ENCODE results near the gene PPFIBP2.
A peak's percentile ranks its signal among the peaks of the same experiment; 100 is the strongest.

The PPFIBP2 gene

DNA sequence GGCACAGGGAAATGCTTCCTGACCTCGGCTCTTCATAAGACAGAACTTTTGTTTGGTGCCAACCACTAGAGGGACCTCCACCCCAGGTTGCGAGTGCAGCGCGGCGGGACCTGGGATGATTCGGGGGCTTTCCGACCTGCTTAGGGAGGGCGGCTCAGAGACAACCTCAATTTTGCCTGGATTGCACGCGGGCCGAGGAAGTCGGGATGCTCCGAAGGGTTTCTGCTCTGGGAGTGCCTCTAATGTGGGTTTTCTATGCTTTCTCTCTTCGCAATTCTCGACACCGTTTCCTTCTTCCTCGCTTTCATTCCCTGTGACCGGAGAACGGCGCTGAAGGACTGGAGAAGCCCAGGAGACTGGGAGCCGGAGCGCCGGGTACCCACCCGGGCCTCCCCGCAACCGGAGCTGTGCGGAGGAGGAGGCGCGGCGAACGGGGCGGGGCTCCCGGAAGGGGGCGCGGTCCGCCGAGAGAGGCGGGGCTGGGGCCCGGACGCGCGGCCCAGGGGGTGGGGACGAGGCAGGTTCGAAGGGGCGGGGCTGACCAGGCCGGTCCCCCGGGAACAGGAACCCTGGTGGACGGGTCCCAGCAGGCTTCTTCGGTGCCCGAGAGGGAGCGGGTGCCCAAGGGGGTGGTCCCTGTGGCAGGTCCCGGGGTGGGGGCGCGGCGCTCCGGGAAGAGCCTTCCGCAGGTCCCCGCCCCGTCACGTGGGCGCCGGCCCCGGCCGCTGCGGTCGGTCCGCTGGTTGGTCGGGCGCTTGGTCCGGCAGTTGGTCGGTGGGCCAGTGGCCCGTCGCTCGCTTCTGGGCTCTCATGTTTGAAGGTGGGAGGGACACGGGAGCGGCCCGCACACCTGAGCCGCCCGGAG lies at the start of gene PPFIBP2:
Gene PPFIBP2, plus strand, starts transcription at position 766 of the 865 bp plus-strand sequence. CDS start 35,477 bp downstream, outside the sequence.
- peak; percentile 72 for DNase-seq

DNA sequence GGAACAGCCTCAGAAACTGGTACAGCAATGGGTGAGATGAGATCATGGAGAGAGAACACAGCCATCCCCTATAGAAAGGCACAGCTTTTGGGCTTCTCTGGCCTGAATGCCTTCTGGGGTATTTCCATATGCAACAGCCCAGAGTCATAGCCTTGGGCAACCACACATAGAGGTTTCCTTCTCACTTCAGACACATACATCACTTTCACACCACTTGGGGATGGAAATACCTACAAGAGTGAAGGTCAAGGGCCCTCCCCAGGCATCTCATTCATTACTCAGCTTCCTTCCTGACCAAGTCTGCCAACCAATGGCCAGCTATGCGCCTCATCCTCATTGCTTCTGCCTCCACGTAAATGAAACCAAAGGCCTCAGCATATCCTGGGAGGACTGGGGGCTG lies 46.1 kb upstream of the PPFIBP2 start:
- no peak for DNase-seq

GRCh38 chr11:7469351-7469865 lies 44.4 kb upstream of the PPFIBP2 start:
- DNase-seq = no peak

DNA sequence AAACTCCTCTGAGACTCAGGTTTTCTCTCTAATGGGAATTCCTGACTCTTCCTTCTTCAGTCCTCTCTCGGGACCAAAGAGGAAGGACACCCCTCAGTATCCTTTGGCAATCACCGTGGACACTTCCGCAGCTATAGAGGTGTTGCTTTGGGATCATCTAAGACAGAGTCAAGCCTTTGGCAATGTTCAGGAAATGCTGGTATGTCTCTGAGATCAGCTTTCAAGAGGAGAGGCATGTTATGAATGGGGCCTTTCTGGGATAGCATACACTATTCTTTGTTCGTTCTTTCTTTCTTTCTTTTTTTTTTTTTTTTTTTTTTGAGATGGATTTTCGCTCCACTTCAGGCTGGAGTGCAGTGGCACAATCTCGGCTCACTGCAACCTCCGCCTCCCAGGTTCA lies 42.7 kb upstream of the PPFIBP2 start:
- no peak for DNase-seq

- DNase-seq = no peak
Observed at GRCh38 chr11:7473717-7474116, 40.1 kb upstream of the PPFIBP2 start.

DNA sequence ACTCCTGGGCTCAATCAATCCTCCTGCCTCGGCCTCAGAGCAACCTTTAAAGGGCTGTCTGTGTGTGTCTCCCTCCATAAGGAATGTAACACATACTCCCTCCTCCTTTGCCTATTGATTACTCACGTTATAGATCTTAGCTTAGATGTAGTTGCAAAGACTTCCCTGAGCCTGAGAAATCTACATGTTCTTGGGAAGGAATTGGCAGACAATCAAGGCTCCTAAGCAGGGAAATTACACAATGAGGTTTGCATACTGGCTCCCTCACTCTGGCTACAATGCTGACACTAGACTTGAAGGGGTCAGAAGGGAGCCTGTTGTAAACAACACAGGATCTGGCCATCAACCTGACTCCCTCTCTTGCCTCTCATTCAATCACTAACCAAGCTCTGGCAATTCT lies 33.7 kb upstream of the PPFIBP2 start:
- DNase-seq = no peak

DNA sequence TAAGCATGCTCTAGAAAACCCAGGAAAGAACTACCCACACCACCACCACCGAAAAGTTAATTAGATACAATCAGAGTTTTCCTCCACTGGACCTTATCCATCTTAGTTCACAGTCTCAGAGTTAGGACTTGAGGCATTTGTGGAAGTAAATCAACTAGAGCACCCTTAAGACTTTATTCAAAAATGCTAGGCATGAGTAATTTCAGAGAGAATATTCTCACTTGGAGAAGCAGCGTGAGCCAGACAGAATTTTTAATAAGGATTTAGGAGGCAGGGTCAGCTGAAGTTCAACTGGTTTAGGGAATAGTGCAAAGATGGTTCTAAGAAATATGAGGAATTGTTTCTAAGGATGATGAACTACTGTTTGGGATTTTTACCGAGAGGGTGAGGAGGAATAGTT lies 29.7 kb upstream of the PPFIBP2 start:
- no peak for DNase-seq

GRCh38 chr11:7484645-7485044 lies 29.2 kb upstream of the PPFIBP2 start:
- no peak for DNase-seq

DNA sequence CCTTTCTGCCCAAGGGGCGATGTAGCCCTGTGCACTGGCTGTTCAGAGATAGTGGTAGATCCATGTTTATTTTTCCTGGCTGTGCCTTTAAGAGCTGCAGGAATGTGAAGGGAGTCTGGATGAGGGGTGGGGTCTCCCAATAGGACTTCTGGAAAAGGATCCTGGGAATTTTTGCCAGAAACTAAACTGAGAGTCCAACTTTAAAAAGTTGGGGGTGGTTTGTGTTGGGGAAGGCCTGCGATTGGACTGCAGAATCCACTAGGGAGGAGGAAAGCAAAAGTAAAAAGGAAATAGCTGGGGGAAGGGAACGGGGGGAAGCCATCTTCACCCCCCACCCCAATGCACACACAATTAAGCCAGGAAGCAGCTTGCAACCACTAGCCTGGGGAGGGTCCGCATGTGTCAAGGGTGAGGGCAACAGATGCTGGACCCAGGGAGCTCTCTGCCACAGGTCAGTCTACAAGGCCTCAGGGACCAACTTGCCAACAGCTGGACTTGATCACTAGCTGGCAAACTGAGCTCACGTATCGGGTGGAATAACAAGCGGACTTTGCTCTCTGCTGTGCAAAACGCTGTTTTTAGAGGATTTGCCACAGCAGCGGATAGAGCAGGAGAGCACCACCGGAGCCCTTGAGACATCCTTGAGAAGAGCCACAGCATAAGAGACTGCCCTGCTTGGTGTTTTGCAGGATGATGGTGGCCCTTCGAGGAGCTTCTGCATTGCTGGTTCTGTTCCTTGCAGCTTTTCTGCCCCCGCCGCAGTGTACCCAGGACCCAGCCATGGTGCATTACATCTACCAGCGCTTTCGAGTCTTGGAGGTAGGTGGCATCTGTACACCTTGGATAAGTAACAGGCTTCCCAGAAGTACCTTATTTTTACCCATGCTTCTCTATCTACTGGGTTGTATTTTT lies 28.4 kb upstream of the PPFIBP2 start, which contains the start of gene OLFML1:
Gene OLFML1, plus strand, starts transcription at position 321 of the 912 bp plus-strand sequence. Its CDS starts 370 bp downstream, at position 691.
- no peak for DNase-seq

DNA sequence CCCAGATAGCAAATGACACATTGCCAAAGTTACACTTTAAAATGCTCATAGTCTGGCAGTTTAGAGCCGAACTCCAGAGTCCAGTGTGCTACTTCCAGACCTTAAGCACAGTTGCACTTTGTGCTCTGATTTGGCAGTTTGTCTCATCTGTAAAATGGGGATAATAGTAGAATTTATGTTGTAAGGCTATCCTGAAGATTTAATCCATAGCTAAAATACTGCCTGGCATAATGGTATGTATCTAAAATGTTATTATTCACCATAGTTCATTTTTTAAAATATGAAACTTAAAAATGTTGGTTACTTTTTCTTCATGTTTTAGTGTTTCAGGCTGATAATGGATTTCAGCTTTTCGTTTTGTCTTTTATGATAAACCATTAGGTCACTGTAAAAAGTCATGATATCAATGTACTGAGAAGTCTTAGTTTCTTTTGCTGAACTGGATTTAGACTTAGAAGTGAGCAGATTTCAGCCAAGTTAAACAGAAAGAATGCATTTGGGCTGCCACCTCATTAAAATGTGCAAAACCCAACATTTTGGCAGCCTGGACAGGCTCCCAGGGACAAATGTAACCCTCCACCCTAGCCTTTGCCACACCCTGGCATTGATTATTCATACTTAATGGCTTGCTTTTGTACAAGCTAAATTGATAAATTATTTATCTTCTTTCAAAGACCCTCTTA lies 27.6 kb upstream of the PPFIBP2 start:
- DNase-seq = no peak

DNA sequence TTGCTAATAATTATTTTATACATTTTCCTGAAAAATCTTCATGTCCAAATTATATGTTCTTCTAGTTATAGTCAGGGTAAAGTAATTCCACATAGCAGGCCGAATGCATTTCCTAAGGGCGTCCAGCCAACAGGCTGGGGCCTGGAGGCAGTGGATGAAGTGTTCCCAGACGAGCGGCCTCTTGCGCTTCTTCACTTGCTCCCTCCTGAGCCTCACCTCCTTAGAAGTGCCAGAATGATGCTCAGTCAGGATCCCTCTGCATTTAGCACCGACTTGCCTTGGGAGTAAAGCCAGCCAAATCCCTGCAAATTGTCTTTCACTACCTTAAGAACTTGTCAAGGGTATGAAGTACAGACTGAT lies 27.0 kb upstream of the PPFIBP2 start:
- no peak for DNase-seq

DNA sequence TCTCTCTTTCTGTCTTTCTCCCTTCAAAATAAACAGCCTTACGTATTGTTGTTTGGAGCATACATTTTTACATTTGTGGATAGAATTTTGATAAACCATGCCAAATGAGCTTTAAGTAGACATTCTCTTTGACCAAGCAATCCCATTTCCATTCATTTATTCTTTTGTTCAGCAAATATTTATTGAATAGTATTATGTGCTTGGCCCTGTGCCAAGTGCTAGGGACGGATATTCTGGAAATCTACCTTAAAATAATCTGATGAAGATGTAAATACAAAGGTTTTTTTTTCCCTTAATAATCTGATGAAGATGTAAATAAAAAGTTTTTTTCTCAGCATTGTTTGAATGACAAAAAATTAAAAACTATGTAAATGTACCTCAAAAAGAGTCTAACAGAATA lies 26.4 kb upstream of the PPFIBP2 start:
- DNase-seq = no peak

GRCh38 chr11:7488681-7489080 lies 25.1 kb upstream of the PPFIBP2 start:
- no peak for DNase-seq

GRCh38 chr11:7489376-7489775 lies 24.4 kb upstream of the PPFIBP2 start:
- DNase-seq = no peak

GRCh38 chr11:7490054-7490453 lies 23.7 kb upstream of the PPFIBP2 start:
- no peak for DNase-seq

GRCh38 chr11:7490535-7490934 lies 23.3 kb upstream of the PPFIBP2 start:
- no peak for DNase-seq

DNA sequence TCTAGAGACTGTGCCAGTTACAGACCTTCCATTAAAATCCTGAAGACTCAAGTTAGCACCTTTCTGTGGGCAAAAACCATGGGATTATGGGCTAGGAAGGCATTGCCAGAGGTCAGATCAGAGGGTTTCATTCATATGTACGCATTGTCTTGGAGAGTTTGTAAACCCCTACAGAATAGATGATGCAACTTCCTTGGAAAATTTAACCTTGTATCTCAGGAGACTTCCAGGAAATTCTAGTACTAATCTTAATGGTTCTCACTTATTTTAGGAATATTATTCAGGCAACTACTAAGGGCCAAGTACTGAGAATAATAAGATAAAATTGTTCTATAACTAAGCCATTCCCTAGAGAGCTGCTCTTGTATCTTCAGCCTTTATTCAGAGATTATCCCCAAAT lies 21.5 kb upstream of the PPFIBP2 start:
- DNase-seq = no peak

DNA sequence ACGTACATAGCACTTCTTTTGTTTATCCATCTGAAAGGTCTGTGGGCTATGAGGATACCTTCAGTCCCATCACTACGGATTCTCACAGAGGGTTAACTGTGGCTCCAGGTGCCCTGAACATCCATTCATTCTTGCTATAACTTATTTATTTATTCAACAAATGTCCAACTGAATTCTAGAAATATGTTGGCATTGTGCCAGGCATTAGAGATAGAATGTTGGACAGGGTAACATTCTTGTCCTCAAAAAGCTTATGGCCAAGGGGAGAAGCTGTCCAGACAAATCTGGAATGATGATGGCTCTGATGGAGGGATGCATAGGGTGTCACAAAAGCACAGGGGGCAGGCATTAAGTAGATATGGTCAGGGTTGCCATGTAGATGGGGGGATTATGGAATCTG lies 20.1 kb upstream of the PPFIBP2 start:
- no peak for DNase-seq

DNA sequence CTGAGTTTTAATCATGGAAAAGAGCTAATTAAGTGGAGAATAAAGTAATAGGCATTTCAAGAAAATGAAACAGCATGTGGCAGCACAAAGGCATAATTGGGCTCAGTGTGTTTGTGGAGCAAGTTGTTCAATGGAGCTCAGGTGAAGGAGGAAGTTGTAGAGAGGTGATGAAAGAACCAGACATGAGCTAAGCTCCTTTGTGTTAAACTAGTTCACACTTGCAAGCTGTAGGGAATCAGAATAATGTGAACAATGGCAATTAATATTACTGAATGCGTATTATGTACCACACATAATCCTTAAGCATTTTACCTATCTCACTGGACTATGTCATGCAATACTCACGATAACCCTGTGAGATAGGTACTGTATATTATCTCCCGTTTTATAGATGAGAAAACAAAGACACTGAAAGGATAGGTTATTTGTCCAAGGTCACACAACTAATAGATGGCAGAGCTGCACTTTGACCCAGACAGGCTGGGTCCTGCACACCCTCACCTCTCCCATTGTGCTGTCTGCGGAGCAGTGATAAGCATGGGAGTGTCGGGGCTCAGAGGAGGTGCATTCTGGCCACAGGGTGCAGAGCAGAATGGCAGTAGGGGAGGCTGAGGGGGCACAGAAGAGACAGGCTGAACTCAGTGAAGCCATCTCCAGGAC lies 19.6 kb upstream of the PPFIBP2 start:
- no peak for DNase-seq

GRCh38 chr11:7495882-7496551 lies 17.8 kb upstream of the PPFIBP2 start:
- DNase-seq = no peak

DNA sequence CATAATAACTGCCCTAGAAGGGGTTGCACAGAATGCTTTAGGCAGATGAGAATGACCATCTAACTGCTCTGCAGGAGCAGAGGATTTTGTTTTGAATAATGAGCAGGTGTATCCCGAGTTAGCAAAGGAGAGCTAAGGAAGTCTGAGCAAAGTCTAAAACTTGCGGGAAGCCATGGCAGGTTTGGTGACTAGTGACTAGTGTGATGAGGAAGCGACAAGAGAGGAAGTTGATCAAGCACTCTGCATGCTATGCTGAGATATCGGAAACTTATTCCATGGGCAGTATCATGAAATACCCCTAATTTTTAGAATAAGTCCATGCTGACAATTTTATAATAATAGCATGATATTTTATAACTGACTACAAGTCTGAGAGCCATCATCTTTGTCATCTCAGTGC lies 15.6 kb upstream of the PPFIBP2 start:
- DNase-seq = no peak

GRCh38 chr11:7499081-7499480 lies 14.7 kb upstream of the PPFIBP2 start:
- DNase-seq = no peak
